GM12878 (cell line): ENCODE measurements around the gene PRKN. TPM values are rescaled to one million over a fixed set of nuclear protein-coding genes. Genes with fewer than 3 reads are reported as not detected.

Source experiments
- ATAC-seq: fragments of 200-7000 bp; cut with Tn5 transposase; 3 replicates; pipeline ENCODE4 v1.9.1; 2020; ENCODE audit warnings: mild to moderate bottlenecking, moderate library complexity
- BruUV-seq: library from RNA; stranded (reverse); fragments of 400-500 nt; replicated peaks from 2 replicates; lab custom pipeline; 2021; lab: Mats Ljungman, UMichigan
- CTCF ChIA-PET: fragments of 300-600 bp; sonication (Branson Sonifier 250); formaldehyde crosslinking; extraction: SDS; loops from one replicate; lab custom pipeline; 2021; ENCODE audit warnings: inconsistent platforms; lab: Yijun Ruan, JAX
- POLR2A ChIA-PET: fragments of 350-600 bp; formaldehyde crosslinking; extraction: SDS; loops from one replicate; lab custom pipeline; 2021; ENCODE audit warnings: inconsistent platforms; lab: Charles Lee
- RAD21 ChIA-PET: fragments of 300-600 bp; sonication (Branson Sonifier 250); formaldehyde crosslinking; loops from one replicate; lab custom pipeline; 2023; ENCODE audit warnings: antibody characterized with exemption; ENCODE audit not compliant: unreplicated experiment; lab: Charles Lee
- SMC1A ChIA-PET: fragments of 300-600 bp; sonication (Branson Sonifier 250); formaldehyde crosslinking; loops from one replicate; lab custom pipeline; 2023; ENCODE audit not compliant: unreplicated experiment, uncharacterized antibody; lab: Charles Lee
- DNase-seq: peaks from one replicate; pipeline ENCODE4 v3.0.0-alpha.2; 2011; ENCODE audit warnings: low read depth, low spot score
- FAIRE-seq: peaks from 3 replicates; lab custom pipeline; 2011; peaks lifted over from hg19 to GRCh38; lab: Jason Lieb, UNC
- H2AFZ ChIP-seq: 2 replicates; pipeline ENCODE4 v1.6.0; 2011; ENCODE audit warnings: low read depth, low read length, control low read depth; ENCODE audit not compliant: control insufficient read depth
- H3K27ac ChIP-seq: 2 replicates; pipeline ENCODE4 v1.5.1; 2011; ENCODE audit warnings: control low read depth; ENCODE audit not compliant: control insufficient read depth, insufficient read depth
- H3K27me3 ChIP-seq, 2 experiments: replicated peaks in 1 of 2; 2 replicates each; pipeline versions ENCODE4 v1.6.0 to v1.6.1; 2011; ENCODE audit warnings: low read length in 1 of 2; ENCODE audit not compliant: control insufficient read depth in 2 of 2, insufficient read depth in 2 of 2
- H3K36me3 ChIP-seq, 2 experiments: 2 replicates each; pipeline ENCODE4 v1.5.1; 2011; ENCODE audit warnings: low read length in 1 of 2; ENCODE audit not compliant: control insufficient read depth in 2 of 2, insufficient read depth in 2 of 2
- H3K4me1 ChIP-seq: 2 replicates; pipeline ENCODE4 v1.6.1; 2011; ENCODE audit warnings: mild to moderate bottlenecking, low read length, moderate library complexity, mixed read lengths; ENCODE audit not compliant: control insufficient read depth, insufficient read depth
- H3K4me2 ChIP-seq: 2 replicates; pipeline ENCODE4 v1.6.0; 2011; ENCODE audit warnings: control low read depth; ENCODE audit not compliant: control insufficient read depth, insufficient read depth
- H3K4me3 ChIP-seq: fragments of 200-600 bp; sonication (generic); 2 replicates; pipeline ENCODE4 v1.5.1; 2016
- H3K79me2 ChIP-seq: 2 replicates; pipeline ENCODE4 v1.6.0; 2011; ENCODE audit warnings: low read length; ENCODE audit not compliant: control insufficient read depth, insufficient read depth
- H3K9ac ChIP-seq: 2 replicates; pipeline ENCODE4 v1.8.0; 2011; ENCODE audit warnings: low read length, control low read depth, mixed read lengths; ENCODE audit not compliant: control insufficient read depth, insufficient read depth
- H3K9me3 ChIP-seq: replicated peaks from 3 replicates; pipeline ENCODE4 v1.5.1; 2011; ENCODE audit warnings: mild to moderate bottlenecking, low read length; ENCODE audit not compliant: control insufficient read depth, insufficient read depth
- H4K20me1 ChIP-seq: 2 replicates; pipeline ENCODE4 v1.6.0; 2011; ENCODE audit not compliant: control insufficient read depth, insufficient read depth
- CBFB ChIP-seq: IDR thresholded peaks from 2 replicates; pipeline ENCODE4 v1.6.1; 2016; ENCODE audit warnings: antibody characterized with exemption, low read depth
- EGR1 ChIP-seq, 2 experiments: IDR thresholded peaks; 1 replicate in 1 of 2; 2 replicates in 1 of 2; pipeline ENCODE4 v1.6.1; 2011 to 2012; ENCODE audit warnings: low read depth in 2 of 2, low read length in 2 of 2, borderline replicate concordance in 1 of 2, mild to moderate bottlenecking in 1 of 2, moderate library complexity in 1 of 2
- FOS ChIP-seq: IDR thresholded peaks from 3 replicates; pipeline ENCODE4 v1.6.1; 2011; ENCODE audit warnings: borderline replicate concordance; ENCODE audit not compliant: insufficient read length; ENCODE audit errors: extremely low read depth
- HCFC1 ChIP-seq: fragments of 150-350 bp; IDR thresholded peaks from 2 replicates; pipeline ENCODE4 v1.6.1; 2014; ENCODE audit warnings: low read length
- RFX5 ChIP-seq: IDR thresholded peaks from 2 replicates; pipeline ENCODE4 v1.6.1; 2011; ENCODE audit warnings: low read depth, low read length, improper control_type of control experiment
- ZNF274 ChIP-seq: IDR thresholded peaks from one replicate; pipeline ENCODE4 v1.8.0; 2011; ENCODE audit not compliant: insufficient read length, insufficient read depth
- ZNF592 ChIP-seq: fragments of 450-650 bp; IDR thresholded peaks from 2 replicates; pipeline ENCODE4 v1.6.1; 2017; ENCODE audit warnings: mild to moderate bottlenecking, moderate library complexity
- WGBS: methylation state at CpG from one replicate; pipeline ENCODE4 v1.1.6; 2016; ENCODE audit warnings: low lambda C conversion rate; ENCODE audit not compliant: insufficient replicate concordance, insufficient coverage; ENCODE audit errors: missing lambda C conversion rate; 5-methylcytosine and 5-hydroxymethylcytosine counted together
- in situ Hi-C: fragments of 300-500 bp; cut with MboI; formaldehyde crosslinking; loops from 9 replicates; pipeline ENCODE4 v1.14.3; 2018; ENCODE audit warnings: mixed read lengths
- intact Hi-C: fragments of 100-400 bp; cut with micrococcal nuclease; formaldehyde crosslinking; loops from one replicate; pipeline ENCODE4 v1.14.2; 2022; ENCODE audit not compliant: unreplicated experiment
- polyA plus RNA-seq, 11 experiments: library from polyadenylated mRNA; depleted of rRNA in 4 of 11; unstranded in 6 of 11; stranded (reverse) in 5 of 11; fragments of >200 nt; fragmentation: Nextera tagmentation in 4 of 11; fragmentation: Illumina TruSeq in 1 of 11; extraction: Ambion mirVana in 4 of 11; extraction: Trizol in 1 of 11; gene quantifications; 1 replicate in 1 of 11; 2 replicates in 10 of 11; pipeline versions ENCODE4 v1.2.1 to v1.2.3, GENCODE V29; 2011 to 2016; ENCODE audit warnings: inconsistent platforms in 2 of 11, missing spikeins in 2 of 11, low read depth in 1 of 11
- total RNA-seq, 4 experiments: library from RNA; depleted of rRNA in 3 of 4; stranded (reverse); fragments of >200 nt in 3 of 4; fragmentation: Illumina TruSeq in 1 of 4; extraction: Trizol in 1 of 4; gene quantifications; 2 replicates each; pipeline versions ENCODE4 v1.2.1 to v1.2.3, GENCODE V29; 2013 to 2021

Gene PRKN
- total and polyA plus RNA-seq, 10 of the 15 experiments (the other 5 are each of a cell fraction or from before 2014, with no cell fraction given), result 0.06 to 0.09 TPM; not detected in 8

- RAD21 ChIA-PET, result no interaction called here
- H2AFZ ChIP-seq, result no peak overlapping the region
- no peaks in the 10 kb centered on the region for H3K9me3 ChIP-seq
- H3K36me3 ChIP-seq, result no peaks in the 10 kb centered on the region
- intact Hi-C loops (no loop called here), in situ Hi-C loops (no loop called here)
- BruUV-seq, result no TSS peak
- POLR2A ChIA-PET, result no interaction called here
- H3K4me3 ChIP-seq, result no peak overlapping the region
- SMC1A ChIA-PET, result no interaction called here
- H3K79me2 ChIP-seq, result no peaks in the 10 kb centered on the region
- H3K9ac ChIP-seq, result no peak overlapping the region
- FAIRE-seq, result no peak
- no peak for TF ChIP-seq HCFC1
- no peak for TF ChIP-seq CBFB
- TF ChIP-seq ZNF592, result no peak
- no peak for TF ChIP-seq ZNF274
- TF ChIP-seq FOS, result no peak
- no peak for TF ChIP-seq RFX5
- TF ChIP-seq EGR1 (IDR thresholded peaks at IDR 0.05; ENCODE audit: borderline replicate concordance in 1 of 2, low read depth in 2 of 2, low read length in 2 of 2), result no peak
- H4K20me1 ChIP-seq, result no peaks in the 10 kb centered on the region
- no peak for ATAC-seq
- H3K27me3 ChIP-seq, result no peaks in the 10 kb centered on the region
- H3K27ac ChIP-seq, result no peak overlapping the region
- WGBS, result 0% methylated on average over 1 of the region's 1 CpG
- H3K4me2 ChIP-seq, result no peak overlapping the region
- H3K4me1 ChIP-seq, result no peaks in the 10 kb centered on the region
- DNase-seq, result no peak
- CTCF ChIA-PET, result no interaction called here
Observed at GRCh38 chr6:162331911-162332310, 395.7 kb downstream of the PRKN start.
